Stomach (tissue), 4 donors: ENCODE results near the gene RBMX.

Experiments used
- EP300 ChIP-seq: sonication (generic); formaldehyde crosslinking; IDR thresholded peaks from one replicate; pipeline ENCODE4 v1.6.1; 2017; ENCODE audit warnings: antibody characterized with exemption
- TF ChIP-seq, protein P1 (sequence below), 7 experiments: fragments of 450-650 bp in 4 of 7; fragments of 200-600 bp in 3 of 7; sonication (generic) in 3 of 7; IDR thresholded peaks; one replicate each; pipeline ENCODE4 v1.5.1; 2016 to 2019; ENCODE audit warnings: antibody characterized with exemption in 7 of 7, control low read depth in 2 of 7, mild to moderate bottlenecking in 1 of 7

DNA sequence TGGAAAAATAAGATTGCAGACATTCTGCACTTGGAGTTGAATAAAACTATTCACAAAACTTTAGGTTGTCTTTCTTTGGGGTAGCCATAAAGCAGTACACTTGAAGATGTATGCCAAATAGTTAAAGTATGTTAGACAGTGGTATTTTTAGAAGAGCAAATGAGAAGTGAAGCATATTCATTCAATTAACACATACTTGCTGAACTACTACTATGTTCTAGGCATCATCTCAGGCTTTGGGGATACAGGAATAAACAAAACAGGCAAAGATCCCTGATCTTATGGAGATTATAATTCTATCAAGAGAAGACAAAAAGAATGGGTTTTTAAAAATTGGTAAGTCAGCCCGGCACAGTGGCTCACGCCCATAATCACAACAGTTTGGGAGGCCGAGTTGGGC is 29.0 kb downstream of the RBMX start:
- no peak for TF ChIP-seq EP300
- TF ChIP-seq, protein P1, sequence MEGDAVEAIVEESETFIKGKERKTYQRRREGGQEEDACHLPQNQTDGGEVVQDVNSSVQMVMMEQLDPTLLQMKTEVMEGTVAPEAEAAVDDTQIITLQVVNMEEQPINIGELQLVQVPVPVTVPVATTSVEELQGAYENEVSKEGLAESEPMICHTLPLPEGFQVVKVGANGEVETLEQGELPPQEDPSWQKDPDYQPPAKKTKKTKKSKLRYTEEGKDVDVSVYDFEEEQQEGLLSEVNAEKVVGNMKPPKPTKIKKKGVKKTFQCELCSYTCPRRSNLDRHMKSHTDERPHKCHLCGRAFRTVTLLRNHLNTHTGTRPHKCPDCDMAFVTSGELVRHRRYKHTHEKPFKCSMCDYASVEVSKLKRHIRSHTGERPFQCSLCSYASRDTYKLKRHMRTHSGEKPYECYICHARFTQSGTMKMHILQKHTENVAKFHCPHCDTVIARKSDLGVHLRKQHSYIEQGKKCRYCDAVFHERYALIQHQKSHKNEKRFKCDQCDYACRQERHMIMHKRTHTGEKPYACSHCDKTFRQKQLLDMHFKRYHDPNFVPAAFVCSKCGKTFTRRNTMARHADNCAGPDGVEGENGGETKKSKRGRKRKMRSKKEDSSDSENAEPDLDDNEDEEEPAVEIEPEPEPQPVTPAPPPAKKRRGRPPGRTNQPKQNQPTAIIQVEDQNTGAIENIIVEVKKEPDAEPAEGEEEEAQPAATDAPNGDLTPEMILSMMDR (IDR thresholded peaks at IDR 0.05): no peak
